Caco-2 (cell line): ENCODE results near the gene WDR26. TPM values are rescaled to one million over a fixed set of nuclear protein-coding genes. Genes with fewer than 3 reads are reported as not detected.

Experiments used
- BruUV-seq: library from RNA; stranded (reverse); fragments of 400-500 nt; replicated peaks from 2 replicates; lab custom pipeline; 2021; lab: Mats Ljungman, UMichigan
- CTCF ChIA-PET: fragments of 300-600 bp; sonication (Branson Sonifier 250); formaldehyde crosslinking; loops from one replicate; lab custom pipeline; 2022; ENCODE audit warnings: antibody characterized with exemption; lab: Charles Lee
- POLR2A ChIA-PET: fragments of 300-600 bp; sonication (Branson Sonifier 250); formaldehyde crosslinking; loops from one replicate; lab custom pipeline; 2022; ENCODE audit warnings: antibody characterized with exemption; lab: Charles Lee
- DNase-seq, 2 experiments: peaks; one replicate each; pipeline versions ENCODE4 v3.0.0 to v3.0.0-alpha.2; 2020 to 2022
- H3K27me3 ChIP-seq: replicated peaks from 2 replicates; pipeline ENCODE4 v1.6.0; 2011; ENCODE audit warnings: low read length; ENCODE audit not compliant: control insufficient read depth, insufficient read depth
- H3K36me3 ChIP-seq: 2 replicates; pipeline ENCODE4 v1.5.1; 2011; ENCODE audit warnings: low read length; ENCODE audit not compliant: control insufficient read depth, insufficient read depth
- H3K4me1 ChIP-seq: fragments of 250-450 bp; sonication (Bioruptor Pico); 2 replicates; pipeline ENCODE4 v1.5.1; 2020; ENCODE audit warnings: mild to moderate bottlenecking
- H3K4me3 ChIP-seq: 2 replicates; pipeline ENCODE4 v1.5.1; 2011; ENCODE audit warnings: low read depth, mild to moderate bottlenecking, control low read depth, low read length
- H3K9me3 ChIP-seq: fragments of 250-450 bp; sonication (Bioruptor Pico); 2 replicates; pipeline ENCODE4 v1.5.1; 2020; ENCODE audit warnings: mild to moderate bottlenecking, moderate library complexity
- H3K27ac Mint-ChIP-seq: one replicate; pipeline ENCODE4 v1.8.0; 2022; ENCODE audit warnings: mixed read lengths; ENCODE audit not compliant: unreplicated experiment
- H3K27me3 Mint-ChIP-seq: one replicate; pipeline ENCODE4 v1.8.0; 2022; ENCODE audit warnings: mixed read lengths; ENCODE audit not compliant: insufficient read depth, unreplicated experiment
- H3K36me3 Mint-ChIP-seq: one replicate; pipeline ENCODE4 v1.8.0; 2022; ENCODE audit warnings: mild to moderate bottlenecking, mixed read lengths; ENCODE audit not compliant: insufficient read depth, unreplicated experiment
- H3K4me1 Mint-ChIP-seq: one replicate; pipeline ENCODE4 v1.8.0; 2022; ENCODE audit warnings: low read depth, mixed read lengths; ENCODE audit not compliant: unreplicated experiment
- H3K4me3 Mint-ChIP-seq: one replicate; pipeline ENCODE4 v1.8.0; 2022; ENCODE audit warnings: mild to moderate bottlenecking, moderate library complexity, mixed read lengths; ENCODE audit not compliant: unreplicated experiment
- H3K9me3 Mint-ChIP-seq: one replicate; pipeline ENCODE4 v1.8.0; 2022; ENCODE audit warnings: mixed read lengths; ENCODE audit not compliant: unreplicated experiment
- intact Hi-C: fragments of 100-400 bp; cut with micrococcal nuclease; formaldehyde crosslinking; loops from one replicate; pipeline ENCODE4 v1.10.0; 2022; ENCODE audit not compliant: unreplicated experiment
- total RNA-seq: library from RNA; stranded (reverse); gene quantifications from 2 replicates; pipeline ENCODE4 v1.2.3, GENCODE V29; 2022
- TF ChIP-seq, protein P1 (sequence below), 2 experiments: fragments of 200-600 bp in 1 of 2; IDR thresholded peaks; 1 replicate in 1 of 2; 2 replicates in 1 of 2; pipeline versions ENCODE4 v1.5.1 to v1.8.0; 2011 to 2022; ENCODE audit warnings: antibody characterized with exemption in 1 of 2, control low read depth in 1 of 2, inconsistent platforms in 1 of 2, low read depth in 1 of 2, low read length in 1 of 2, mild to moderate bottlenecking in 1 of 2, moderate library complexity in 1 of 2; ENCODE audit not compliant: insufficient read depth in 1 of 2, severe bottlenecking in 1 of 2, unreplicated experiment in 1 of 2

Gene WDR26
- total RNA-seq, 1 experiment from 2014 or later, result 58.6 TPM

GRCh38 chr1:224425279-224425884, 9.2 kb downstream of the WDR26 start:
- Histone ChIP-seq H3K4me1 (peaks cover 7% of the 10 kb centered on the region; the same call in 1 of the 2 replicates), H3K9me3 (no peaks in the 10 kb centered on the region), H3K4me3 (no peak overlapping the region), H3K36me3 (peaks cover 6% of the 10 kb centered on the region; the same call in 1 of the 2 replicates), H3K27me3 (no peaks in the 10 kb centered on the region)
- H3K27me3 Mint-ChIP-seq, result no peaks in the 10 kb centered on the region
- H3K36me3 Mint-ChIP-seq, result peaks cover 70% of the 10 kb centered on the region
- DNase-seq, result no peak
- ChIA-PET CTCF (no interaction called here), POLR2A (no interaction called here)
- TF ChIP-seq, protein P1, sequence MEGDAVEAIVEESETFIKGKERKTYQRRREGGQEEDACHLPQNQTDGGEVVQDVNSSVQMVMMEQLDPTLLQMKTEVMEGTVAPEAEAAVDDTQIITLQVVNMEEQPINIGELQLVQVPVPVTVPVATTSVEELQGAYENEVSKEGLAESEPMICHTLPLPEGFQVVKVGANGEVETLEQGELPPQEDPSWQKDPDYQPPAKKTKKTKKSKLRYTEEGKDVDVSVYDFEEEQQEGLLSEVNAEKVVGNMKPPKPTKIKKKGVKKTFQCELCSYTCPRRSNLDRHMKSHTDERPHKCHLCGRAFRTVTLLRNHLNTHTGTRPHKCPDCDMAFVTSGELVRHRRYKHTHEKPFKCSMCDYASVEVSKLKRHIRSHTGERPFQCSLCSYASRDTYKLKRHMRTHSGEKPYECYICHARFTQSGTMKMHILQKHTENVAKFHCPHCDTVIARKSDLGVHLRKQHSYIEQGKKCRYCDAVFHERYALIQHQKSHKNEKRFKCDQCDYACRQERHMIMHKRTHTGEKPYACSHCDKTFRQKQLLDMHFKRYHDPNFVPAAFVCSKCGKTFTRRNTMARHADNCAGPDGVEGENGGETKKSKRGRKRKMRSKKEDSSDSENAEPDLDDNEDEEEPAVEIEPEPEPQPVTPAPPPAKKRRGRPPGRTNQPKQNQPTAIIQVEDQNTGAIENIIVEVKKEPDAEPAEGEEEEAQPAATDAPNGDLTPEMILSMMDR (IDR thresholded peaks at IDR 0.05; ENCODE audit: insufficient read depth in 1 of 2, low read depth in 1 of 2, low read length in 1 of 2, severe bottlenecking in 1 of 2, unreplicated experiment in 1 of 2), result no peak
- no peaks in the 10 kb centered on the region for H3K9me3 Mint-ChIP-seq
- H3K4me3 Mint-ChIP-seq, result no peak overlapping the region
- BruUV-seq, result no TSS peak
- no peak overlapping the region for H3K27ac Mint-ChIP-seq
- peaks cover 10% of the 10 kb centered on the region for H3K4me1 Mint-ChIP-seq
- intact Hi-C loops, result no loop called here

GRCh38 chr1:224420106-224420505, 14.5 kb downstream of the WDR26 start:
- H3K36me3 Mint-ChIP-seq, result peaks cover 84% of the 10 kb centered on the region
- peaks cover 14% of the 10 kb centered on the region; the same call in 1 of the 2 replicates for H3K4me1 ChIP-seq
- DNase-seq, result peak in 1 of 2 experiments; percentile 32
- no peaks in the 10 kb centered on the region for H3K9me3 ChIP-seq
- TF ChIP-seq, protein P1 (IDR thresholded peaks at IDR 0.05; ENCODE audit: insufficient read depth in 1 of 2, low read depth in 1 of 2, low read length in 1 of 2, severe bottlenecking in 1 of 2, unreplicated experiment in 1 of 2), result no peak
- H3K9me3 Mint-ChIP-seq, result no peaks in the 10 kb centered on the region
- H3K27me3 ChIP-seq, result no peaks in the 10 kb centered on the region
- intact Hi-C loops, result loop anchor here (1.0 kb wide), 1 partner anchor 34 kb away; no protein-coding TSS in a partner anchor
- no peaks in the 10 kb centered on the region for H3K27me3 Mint-ChIP-seq
- H3K4me3 Mint-ChIP-seq, result no peak overlapping the region
- H3K27ac Mint-ChIP-seq, result no peak overlapping the region
- H3K4me3 ChIP-seq, result no peak overlapping the region
- peaks cover 12% of the 10 kb centered on the region for H3K4me1 Mint-ChIP-seq
- ChIA-PET CTCF (interaction anchor here (1.0 kb wide), 1 partner anchor 37 kb away, joined by 10 read pairs; no protein-coding TSS in a partner anchor), POLR2A (interaction anchor here (0.9 kb wide), 1 partner anchor 37 kb away, joined by 7 read pairs; no protein-coding TSS in a partner anchor)
- BruUV-seq, result no TSS peak
- peaks cover 9% of the 10 kb centered on the region for H3K36me3 ChIP-seq

- Mint-ChIP-seq H3K27ac (no peak overlapping the region), H3K4me1 (peaks cover 8% of the 10 kb centered on the region), H3K4me3 (no peak overlapping the region), H3K36me3 (peaks cover 79% of the 10 kb centered on the region), H3K27me3 (no peaks in the 10 kb centered on the region), H3K9me3 (no peaks in the 10 kb centered on the region)
- Histone ChIP-seq H3K36me3 (peaks cover 4% of the 10 kb centered on the region), H3K9me3 (no peaks in the 10 kb centered on the region), H3K27me3 (no peaks in the 10 kb centered on the region), H3K4me3 (no peak overlapping the region), H3K4me1 (peaks cover 8% of the 10 kb centered on the region)
- ChIA-PET POLR2A (interaction anchor here (0.6 kb wide), 1 partner anchor 16 kb away, joined by 3 read pairs; no protein-coding TSS in a partner anchor), CTCF (no interaction called here)
- BruUV-seq, result no TSS peak
- TF ChIP-seq, protein P1 (IDR thresholded peaks at IDR 0.05; ENCODE audit: insufficient read depth in 1 of 2, low read depth in 1 of 2, low read length in 1 of 2, severe bottlenecking in 1 of 2, unreplicated experiment in 1 of 2), result no peak
- intact Hi-C loops, result no loop called here
- no peak for DNase-seq
Measured at GRCh38 chr1:224411766-224412165, 22.8 kb downstream of the WDR26 start.
